Measurements from ENCODE around the gene NPAS2. TPM values are rescaled to one million over a fixed set of nuclear protein-coding genes. Genes with fewer than 3 reads are reported as not detected.

The NPAS2 gene
- total and polyA plus RNA-seq, 7 donors, result 8.5 to 56.2 (median 17.3) TPM

- Histone ChIP-seq H3K27ac (no peak overlapping the region), H3K4me3 (no peak overlapping the region), H3K9me3 (no peaks in the 10 kb centered on the region), H3K27me3 (ENCODE audit: insufficient read depth in 3 of 3, low read length in 2 of 3) (no peaks in the 10 kb centered on the region), H3K4me1 (peaks cover 10% of the 10 kb centered on the region), H3K36me3 (ENCODE audit: insufficient read depth in 1 of 2, low read depth in 1 of 2) (no peaks in the 10 kb centered on the region)
- WGBS, 3 donors, result 32 to 41% (median 39%) methylated on average over 6 of the region's 6 CpGs
- intact Hi-C loops (cut with DNase I), result loop anchor here (5.0 to 10.0 kb wide), 2 partner anchors 137 to 145 kb away; partner anchors contain the start of gene NPAS2 (in 1 of the 2)
- TF ChIP-seq CTCF (IDR thresholded peaks at IDR 0.05), result no peak
- ATAC-seq (no peak), DNase-seq (no peak)
Measured at GRCh38 chr2:100959225-100959880, 139.4 kb downstream of the NPAS2 start.

GRCh38 chr2:100960688-100961087 is 140.7 kb downstream of the NPAS2 start:
- no peak for TF ChIP-seq CTCF (IDR thresholded peaks at IDR 0.05)
- DNase-seq (no peak), ATAC-seq (no peak)
- intact Hi-C loops (cut with DNase I), result no loop called here
- 82 to 87% (median 87%) methylated on average over 4 of the region's 4 CpGs for WGBS, 3 donors
- Histone ChIP-seq H3K4me3 (no peak overlapping the region), H3K4me1 (peaks cover 10% of the 10 kb centered on the region), H3K36me3 (ENCODE audit: insufficient read depth in 1 of 2, low read depth in 1 of 2) (no peaks in the 10 kb centered on the region), H3K9me3 (no peaks in the 10 kb centered on the region), H3K27ac (no peak overlapping the region), H3K27me3 (ENCODE audit: insufficient read depth in 3 of 3, low read length in 2 of 3) (no peaks in the 10 kb centered on the region)

- intact Hi-C loops (cut with DNase I), result no loop called here
- Histone ChIP-seq H3K4me3 (no peak overlapping the region), H3K27ac (no peak overlapping the region), H3K27me3 (ENCODE audit: insufficient read depth in 3 of 3, low read length in 2 of 3) (no peaks in the 10 kb centered on the region), H3K36me3 (ENCODE audit: insufficient read depth in 1 of 2, low read depth in 1 of 2) (peaks cover 0 to 3% of the 10 kb centered on the region in 2 donors), H3K4me1 (peaks cover 10% of the 10 kb centered on the region), H3K9me3 (no peaks in the 10 kb centered on the region)
- no peak for ATAC-seq
- WGBS, 3 donors, result 66 to 75% (median 66%) methylated on average over 12 of the region's 12 CpGs
- no peak for TF ChIP-seq CTCF (IDR thresholded peaks at IDR 0.05)
- no peak for DNase-seq
Measured at GRCh38 chr2:100962366-100963025, 142.6 kb downstream of the NPAS2 start.

- no peak overlapping the region for H3K27ac ChIP-seq
- intact Hi-C loops (cut with DNase I), result no loop called here
- ATAC-seq, result no peak
Measured at GRCh38 chr2:100963026-100963375, 143.1 kb downstream of the NPAS2 start.

More at GRCh38 chr2:100963026-100963375, 143.1 kb downstream of the NPAS2 start:
- Histone ChIP-seq H3K4me3 (no peak overlapping the region), H3K27me3 (ENCODE audit: insufficient read depth in 3 of 3, low read length in 2 of 3) (no peaks in the 10 kb centered on the region), H3K9me3 (no peaks in the 10 kb centered on the region), H3K36me3 (ENCODE audit: insufficient read depth in 1 of 2, low read depth in 1 of 2) (peaks cover 0 to 4% of the 10 kb centered on the region in 2 donors), H3K4me1 (peaks cover 10% of the 10 kb centered on the region)
- no peak for DNase-seq
- no peak for TF ChIP-seq CTCF (IDR thresholded peaks at IDR 0.05)
- 87 to 100% (median 95%) methylated on average over 4 of the region's 4 CpGs for WGBS, 3 donors
